HG03060 (cell line): Measurements from ENCODE around the gene DUS1L.

Source experiments
- ATAC-seq: cut with Tn5 transposase; IDR thresholded peaks from one replicate; pipeline ENCODE4 v1.9.1; 2021; ENCODE audit warnings: low read depth, moderate number of reproducible peaks; ENCODE audit not compliant: unreplicated experiment

The DUS1L gene

GRCh38 chr17:82077617-82078358 lies 12.2 kb upstream of the DUS1L start:
- no peak for ATAC-seq

GRCh38 chr17:82076785-82077591 lies 11.4 kb upstream of the DUS1L start:
- no peak for ATAC-seq

DNA sequence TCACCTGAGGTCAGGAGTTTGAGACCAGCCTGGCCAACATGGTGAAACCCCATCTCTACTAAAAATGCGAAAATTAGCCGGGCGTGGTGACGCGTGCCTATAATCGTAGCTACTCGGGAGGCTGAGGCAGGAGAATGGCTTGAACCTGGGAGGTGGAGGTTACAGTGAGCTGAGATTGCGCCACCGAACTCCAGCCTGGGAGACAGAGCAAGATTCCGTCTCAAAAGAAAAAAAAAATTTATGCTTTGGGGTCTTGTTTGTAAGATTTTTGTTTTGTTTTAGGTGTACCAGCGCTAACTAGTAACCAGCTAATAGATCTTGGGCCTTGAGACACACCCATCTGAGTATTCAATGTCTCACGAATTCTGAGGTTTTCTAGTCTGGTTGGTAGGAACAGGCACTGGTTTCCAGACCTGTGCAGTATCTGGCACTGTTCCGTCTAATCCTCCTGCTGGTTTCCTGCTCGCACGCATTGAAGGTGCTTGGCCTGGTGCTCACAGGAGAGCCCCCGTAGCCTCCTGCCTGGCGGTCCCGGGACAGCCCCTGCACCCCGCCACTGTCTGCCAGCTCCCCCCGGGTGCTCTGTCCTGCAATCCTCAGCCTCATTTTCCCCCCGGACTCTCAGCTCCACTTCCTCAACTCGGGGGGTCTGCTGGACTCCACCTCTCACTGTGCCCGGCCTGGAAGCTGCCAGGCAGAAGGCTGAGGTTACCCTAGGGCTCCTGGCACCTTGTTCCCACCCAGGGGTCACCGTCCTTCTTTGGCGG lies 10.6 kb upstream of the DUS1L start:
- no peak for ATAC-seq

DNA sequence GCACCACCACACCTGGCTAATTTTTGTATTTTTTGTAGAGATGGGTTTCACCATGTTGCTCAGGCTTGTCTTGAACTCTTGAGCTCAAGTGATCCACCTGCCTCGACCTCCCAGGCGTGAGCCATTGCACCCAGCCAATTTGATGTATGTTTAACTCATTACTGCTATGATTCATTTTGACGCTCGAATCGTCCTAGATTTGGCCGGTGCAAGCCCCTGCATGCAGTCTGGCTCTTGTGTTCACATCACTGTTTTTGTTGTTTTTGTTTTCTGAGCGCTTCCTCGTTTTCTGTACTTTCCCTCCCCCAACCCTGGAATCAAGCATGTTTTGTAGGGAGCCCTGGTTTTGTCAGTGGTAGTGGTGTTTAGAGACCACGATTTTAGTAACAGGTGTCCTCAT lies 7.8 kb upstream of the DUS1L start:
- no peak for ATAC-seq

DNA sequence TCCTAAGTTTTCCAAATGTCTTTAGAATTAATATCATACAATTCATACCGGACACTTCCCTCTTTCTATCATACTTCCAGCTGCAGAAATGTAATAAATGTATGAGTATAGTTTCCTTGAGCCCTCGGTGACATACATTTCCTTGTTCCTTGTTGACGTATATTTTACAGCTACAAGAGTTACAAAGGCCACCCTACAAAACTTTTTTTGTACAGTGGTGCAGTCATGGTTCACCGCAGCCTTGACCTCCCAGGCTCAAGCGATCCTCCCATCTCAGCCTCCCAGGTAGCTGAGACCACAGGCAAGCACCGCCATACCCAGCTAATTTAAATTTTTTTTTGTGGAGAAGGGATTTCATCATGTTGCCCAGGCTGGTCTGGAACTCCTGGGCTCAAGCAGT lies 7.2 kb upstream of the DUS1L start:
- ATAC-seq: no peak

DNA sequence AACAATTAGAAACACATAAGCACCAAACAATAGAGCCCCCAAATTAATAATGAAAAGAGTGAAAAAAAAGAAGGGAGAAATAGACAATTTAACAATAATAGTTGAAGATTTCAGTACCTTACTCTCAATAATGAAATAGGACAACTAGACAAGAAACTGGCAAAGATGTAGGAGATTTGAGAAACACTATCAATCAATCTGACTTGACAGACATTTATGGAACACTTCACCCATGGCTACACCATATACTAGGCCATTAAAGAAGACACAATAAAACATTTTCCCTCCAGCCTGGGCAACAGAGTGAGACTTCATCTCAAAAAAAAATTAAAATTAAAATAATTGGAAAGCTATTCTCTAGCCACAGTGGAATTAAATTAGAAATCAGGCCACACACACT lies 5.0 kb upstream of the DUS1L start:
- ATAC-seq: no peak

DNA sequence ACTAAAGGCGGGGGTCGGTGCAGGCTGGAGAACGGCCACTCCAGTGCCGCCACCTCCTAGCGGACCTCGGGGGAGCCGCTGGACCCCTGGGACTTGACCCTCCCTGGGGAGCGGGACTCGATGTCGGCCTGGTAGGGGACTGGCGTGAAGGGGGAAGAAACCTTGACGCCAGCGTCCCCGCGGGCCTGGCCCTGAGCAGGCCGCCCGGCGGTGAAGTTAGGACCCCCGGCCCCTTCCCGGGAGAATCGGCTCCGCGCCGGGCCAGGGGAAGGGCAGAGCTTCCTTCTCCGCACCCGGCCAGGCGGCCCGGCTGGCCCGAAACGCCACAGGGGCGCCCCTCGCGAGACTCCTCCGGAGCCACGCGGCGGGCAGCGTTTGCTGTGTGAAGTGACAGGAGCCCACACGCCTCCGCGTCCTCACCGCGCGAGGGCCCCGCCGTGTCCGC lies 389 bp downstream of the DUS1L start:
- no peak for ATAC-seq

- no peak for ATAC-seq
These were observed 991 bp downstream of the DUS1L start for GRCh38 chr17:82064433-82065192.

DNA sequence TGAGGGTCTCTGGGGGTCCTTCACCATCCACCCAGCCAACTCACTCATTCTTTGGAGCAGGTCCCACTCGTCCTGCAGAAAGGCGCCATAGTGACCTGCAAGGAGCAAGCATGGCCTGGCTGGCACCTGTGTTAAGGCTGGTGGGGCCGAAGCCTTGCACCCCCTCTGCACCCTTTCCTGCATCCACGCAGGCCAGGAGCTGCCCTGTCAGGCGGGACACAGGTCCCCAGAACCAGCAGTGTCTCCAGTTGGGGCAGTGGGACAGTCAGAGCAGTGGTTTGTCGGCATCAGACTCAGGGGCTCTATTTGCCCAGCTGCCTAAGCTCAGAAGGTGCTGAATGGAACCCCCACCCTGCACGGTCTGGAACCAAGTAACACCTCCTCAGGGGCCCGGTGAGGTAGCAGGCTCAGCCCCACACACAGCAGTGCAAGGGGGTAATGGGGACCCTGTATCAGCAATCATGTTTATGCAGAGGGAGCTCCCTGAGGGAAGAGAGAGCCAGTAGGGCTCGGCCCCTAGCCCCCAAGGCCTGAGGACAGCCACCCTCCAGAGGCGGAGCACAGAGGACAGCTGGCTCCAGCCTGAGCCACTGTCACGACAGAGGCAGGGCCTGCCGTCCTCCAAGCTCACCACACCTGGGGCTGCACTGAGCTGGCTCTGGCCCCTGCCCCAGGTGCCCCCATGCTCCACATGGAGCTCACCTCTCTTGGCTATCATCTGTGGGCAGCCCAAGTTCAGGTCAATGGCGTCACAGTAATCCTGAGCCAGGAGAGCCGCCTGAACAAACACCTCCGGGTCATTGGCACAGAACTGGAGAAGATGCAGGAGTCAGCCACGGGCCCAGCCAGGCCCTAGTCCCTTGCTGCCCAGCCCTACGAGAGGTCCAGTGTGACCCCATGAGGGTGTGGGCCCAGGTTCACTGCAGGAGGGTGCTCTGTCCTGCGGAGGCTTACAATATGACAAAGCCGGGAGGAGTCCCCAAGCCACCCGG lies 1.9 kb downstream of the DUS1L start:
- no peak for ATAC-seq

DNA sequence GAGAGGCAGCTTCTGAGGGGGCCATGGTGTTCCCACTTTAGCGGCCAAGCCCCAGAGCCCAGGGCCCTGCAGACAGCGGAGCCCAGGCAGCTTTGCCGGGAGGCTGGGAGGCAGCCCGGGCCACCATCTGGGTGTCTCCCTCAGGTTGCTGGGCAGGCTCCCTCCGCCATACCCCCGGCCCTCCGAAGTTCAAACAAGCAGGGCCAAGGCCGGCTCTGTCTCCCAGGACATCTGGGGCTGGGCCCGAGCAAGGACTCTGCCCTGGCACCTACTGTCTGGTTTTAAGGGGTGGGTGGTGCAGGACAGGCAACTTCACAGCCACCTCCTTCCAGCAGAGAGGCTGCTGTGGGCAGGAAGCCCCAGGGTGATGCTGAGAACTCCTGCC lies 2.6 kb downstream of the DUS1L start:
- ATAC-seq: no peak

DNA sequence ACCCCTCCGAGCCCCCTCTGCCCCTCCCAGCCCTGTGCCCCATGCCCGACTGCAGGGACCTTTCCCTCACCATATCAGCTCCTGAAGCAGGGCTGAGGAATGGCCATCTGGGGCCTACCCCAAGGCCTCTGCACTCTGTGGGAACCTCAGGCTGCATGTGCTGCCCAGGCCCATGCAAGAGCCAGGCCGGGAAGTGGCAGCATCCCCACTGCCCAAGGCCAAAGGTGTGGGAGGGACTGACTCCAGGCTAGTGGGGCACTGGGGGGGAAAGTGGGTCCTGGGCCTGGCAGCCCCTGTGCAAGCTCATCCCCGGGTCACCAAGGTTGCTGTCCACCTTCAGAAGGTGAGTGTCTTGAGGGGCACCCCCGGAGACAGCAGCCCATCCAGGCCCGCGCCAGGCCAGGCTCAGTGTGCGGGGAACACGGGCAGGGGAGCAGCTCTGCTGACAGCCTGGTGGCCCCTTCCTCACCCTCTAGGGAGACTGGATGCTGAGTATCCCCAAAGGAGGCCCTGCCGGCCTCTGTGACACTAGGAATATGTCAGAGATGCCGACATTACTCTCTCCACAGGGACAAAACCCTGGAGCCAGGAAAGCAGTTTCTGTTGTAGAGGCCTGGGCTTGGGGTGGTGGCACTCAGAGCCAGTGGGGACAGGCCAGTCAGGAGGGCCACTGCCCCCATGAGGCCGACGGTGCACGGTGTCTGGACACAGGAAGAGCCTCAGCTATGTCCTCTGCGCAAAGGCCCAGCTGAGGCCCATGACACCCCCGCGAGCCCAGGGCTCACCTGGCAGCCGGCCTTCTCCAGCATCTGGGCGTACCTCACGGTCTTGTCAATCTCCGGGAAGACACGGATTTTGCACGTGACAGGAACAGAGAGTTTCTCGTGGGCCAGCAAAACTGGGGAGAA lies 3.3 kb downstream of the DUS1L start:
- no peak for ATAC-seq

DNA sequence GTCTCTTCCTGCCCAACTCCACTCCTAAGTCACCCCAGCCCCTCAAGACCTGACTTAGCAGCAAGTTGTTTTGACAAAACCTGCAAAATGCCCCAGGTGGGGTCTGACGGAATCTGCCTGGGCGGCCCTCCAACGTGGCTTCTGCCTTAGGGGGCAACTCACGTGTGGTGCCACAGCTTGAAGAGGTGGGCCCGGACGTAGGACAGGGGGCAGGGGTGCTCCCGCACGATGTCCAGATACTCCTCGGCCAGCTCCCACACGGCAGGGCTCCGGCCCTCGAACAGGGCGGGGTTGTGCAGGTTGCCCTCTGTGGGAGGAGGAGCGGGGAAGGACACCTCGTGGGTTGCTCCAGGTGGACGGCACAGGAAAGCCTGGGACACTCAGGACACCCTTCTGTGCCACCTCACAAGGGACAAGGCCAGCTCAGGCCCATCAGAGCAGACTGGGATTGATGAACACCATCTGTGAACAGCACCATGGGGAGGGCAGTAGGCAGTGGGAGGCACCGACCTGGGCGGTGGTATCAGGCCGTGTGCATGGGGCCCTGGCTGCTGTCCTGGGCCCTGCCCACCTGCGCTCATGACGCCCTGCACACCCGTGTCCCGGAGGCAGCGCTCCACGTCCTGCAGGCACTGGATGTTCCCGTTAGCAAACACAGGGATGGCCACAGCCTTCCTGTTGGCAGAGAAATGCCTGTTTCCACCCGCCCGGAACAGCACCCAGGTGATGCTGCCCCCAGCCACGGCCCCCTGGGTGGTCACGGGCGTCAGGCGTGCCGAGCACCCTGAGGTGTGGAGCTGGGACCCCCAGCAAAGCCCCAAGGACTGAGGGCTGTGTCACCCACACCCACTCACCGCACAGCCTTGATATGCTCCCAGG lies 4.3 kb downstream of the DUS1L start:
- ATAC-seq: no peak

DNA sequence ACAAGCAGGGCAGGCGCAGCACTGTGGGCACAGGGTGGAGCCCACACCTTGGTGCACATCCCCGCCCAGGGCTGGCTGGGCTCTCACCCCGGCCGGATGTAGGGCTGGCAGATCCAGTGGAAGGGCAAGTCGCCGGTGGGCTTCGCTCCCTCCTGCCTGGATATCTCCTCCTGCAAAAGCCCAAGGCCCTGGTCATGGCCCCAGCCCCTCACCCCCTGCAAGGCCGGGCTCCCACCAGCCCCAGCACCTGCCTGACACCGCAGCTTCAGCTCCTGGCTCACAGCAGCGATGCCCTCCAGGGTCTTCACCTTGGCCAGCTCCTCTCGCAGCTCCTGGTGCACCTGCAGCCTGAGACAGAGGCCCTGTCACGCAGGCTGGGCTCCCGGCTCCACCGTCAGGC lies 5.0 kb downstream of the DUS1L start:
- no peak for ATAC-seq

- no peak for ATAC-seq
These were observed 5.6 kb downstream of the DUS1L start for GRCh38 chr17:82060001-82060380.

DNA sequence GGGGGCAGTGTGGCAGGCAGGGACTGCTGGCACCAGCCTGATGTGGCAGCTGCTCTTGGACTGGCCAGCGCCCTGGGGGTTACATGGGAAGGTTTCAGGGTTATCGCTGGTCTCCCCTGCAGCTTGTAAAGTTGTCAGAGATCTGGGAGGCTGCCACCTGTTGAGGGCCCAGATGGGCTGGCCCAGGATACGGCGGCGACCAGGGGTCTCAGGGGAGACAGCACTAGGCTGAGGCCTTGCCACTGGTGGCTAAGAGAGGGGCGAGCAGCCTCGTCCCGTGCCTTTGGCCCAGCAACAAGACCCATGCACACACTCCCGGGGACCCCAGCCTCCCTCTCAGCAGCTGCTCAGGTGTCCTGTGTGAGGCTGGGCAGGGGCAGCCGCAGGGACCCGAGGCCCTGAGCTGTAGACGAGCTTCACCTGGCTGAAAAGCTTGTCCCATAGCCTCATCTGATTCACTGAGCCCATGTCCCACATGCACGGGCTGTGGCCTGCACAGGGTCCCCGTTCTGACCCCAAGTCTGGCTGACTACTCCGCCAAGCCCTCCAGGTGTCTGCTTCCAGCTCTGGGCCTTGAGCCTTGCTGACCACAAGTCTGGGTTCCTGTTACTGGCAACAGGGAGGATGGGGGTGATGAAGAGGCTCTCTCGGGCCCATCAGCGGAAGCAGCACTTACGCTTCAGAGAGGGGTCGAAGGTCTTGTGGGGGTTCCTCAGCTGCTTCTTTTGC lies 6.2 kb downstream of the DUS1L start:
- ATAC-seq: no peak

DNA sequence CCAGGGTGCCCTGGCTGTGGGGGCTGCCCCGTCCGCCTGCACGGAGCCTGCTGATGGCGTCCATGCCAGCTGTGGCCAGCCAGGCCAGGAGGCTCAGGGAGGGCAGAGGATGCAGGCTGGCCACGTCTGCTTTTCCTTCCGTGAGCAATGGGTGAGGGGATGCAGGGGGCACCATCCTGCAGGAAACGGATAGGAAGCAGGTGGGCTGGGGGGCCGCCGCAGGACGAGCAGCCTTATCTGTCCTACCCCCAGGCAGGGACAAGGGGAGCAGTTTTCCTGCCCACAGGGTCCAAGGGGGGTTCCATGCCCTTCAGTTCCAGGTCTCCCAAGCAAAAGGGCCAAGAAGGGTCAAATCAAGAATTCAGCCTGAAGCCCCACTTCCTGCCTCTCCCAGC lies 6.8 kb downstream of the DUS1L start:
- no peak for ATAC-seq
